ENCODE results near the gene ENSA.
"Not testable (repeated sequence)": the region's sequence is repeated elsewhere in the genome, so short reads cannot be mapped to it uniquely, and the experiment has no call there.

The ENSA gene

GRCh38 chr1:150580966-150581365 lies 48.4 kb downstream of the ENSA start:
- DNase-seq (ENCODE audit: low read depth), result not testable (repeated sequence)

GRCh38 chr1:150579945-150580642 lies 49.3 kb downstream of the ENSA start:
- no peak for DNase-seq (ENCODE audit: low read depth)

GRCh38 chr1:150579110-150579944 lies 50.1 kb downstream of the ENSA start, which contains the start of gene MCL1:
Gene MCL1 (minus strand): TSS chr1:150579610. CDS start chr1:150579530, 80 bp downstream.
- DNase-seq (ENCODE audit: low read depth), result peak; percentile 98

- peak; percentile 79 for DNase-seq (ENCODE audit: low read depth)
Measured at GRCh38 chr1:150578272-150579109, 50.9 kb downstream of the ENSA start.

GRCh38 chr1:150577557-150578271 lies 51.7 kb downstream of the ENSA start:
- DNase-seq (ENCODE audit: low read depth), result peak; percentile 59

GRCh38 chr1:150576794-150577556 lies 52.4 kb downstream of the ENSA start:
- peak; percentile 31 for DNase-seq (ENCODE audit: low read depth)

GRCh38 chr1:150576367-150576711 lies 53.1 kb downstream of the ENSA start:
- no peak for DNase-seq (ENCODE audit: low read depth)

GRCh38 chr1:150575518-150576366 lies 53.7 kb downstream of the ENSA start:
- peak; percentile 60 for DNase-seq (ENCODE audit: low read depth)

GRCh38 chr1:150575072-150575489 lies 54.3 kb downstream of the ENSA start:
- peak; percentile 20 for DNase-seq (ENCODE audit: low read depth)

- peak; percentile 44 for DNase-seq (ENCODE audit: low read depth)
Measured at GRCh38 chr1:150574260-150575071, 54.9 kb downstream of the ENSA start.

GRCh38 chr1:150573648-150574071 lies 55.8 kb downstream of the ENSA start:
- DNase-seq (ENCODE audit: low read depth), result peak; percentile 41

- peak; percentile 39 for DNase-seq (ENCODE audit: low read depth)
Measured at GRCh38 chr1:150572918-150573647, 56.3 kb downstream of the ENSA start.

Data from fibroblast of gingiva (primary cell).